ENCODE measurements around the gene MSI2. TPM values are rescaled to one million over a fixed set of nuclear protein-coding genes. Genes with fewer than 3 reads are reported as not detected.

The MSI2 gene
- total and polyA plus RNA-seq, 2 donors (not counting 1 experiment from before 2014, with no cell fraction given): 16.1 to 196 TPM

GRCh38 chr17:57388131-57388725 is 131.9 kb downstream of the MSI2 start:
- H3K4me3 Mint-ChIP-seq: no peak overlapping the region
- DNase-seq (no peak), ATAC-seq (ENCODE audit: low read depth) (no peak)
- Histone ChIP-seq H3K27ac (ENCODE audit: low read length in 2 of 2) (no peak overlapping the region), H3K9ac (ENCODE audit: low read length) (no peak overlapping the region), H3K4me1 (ENCODE audit: control insufficient read depth in 2 of 2, insufficient read depth in 2 of 2, low read length in 2 of 2) (no peaks in the 10 kb centered on the region), H3K79me2 (ENCODE audit: control insufficient read depth, insufficient read depth, low read length) (peaks cover 67% of the 10 kb centered on the region), H4K20me1 (ENCODE audit: control insufficient read depth, insufficient read depth, low read length, poor library complexity, severe bottlenecking) (peaks cover 16% of the 10 kb centered on the region), H3K27me3 (replicated peaks in 1 of 4; ENCODE audit: control extremely low read depth in 1 of 4, control insufficient read depth in 3 of 4, insufficient read depth in 4 of 4, low read length in 3 of 4) (no peaks in the 10 kb centered on the region), H2AFZ (ENCODE audit: insufficient read depth, low read depth, low read length, poor library complexity, severe bottlenecking) (no peak overlapping the region), H3K4me3 (ENCODE audit: control extremely low read depth in 1 of 5, extremely low read depth in 1 of 5, insufficient read depth in 1 of 5, low read depth in 2 of 5, low read length in 4 of 5) (no peak overlapping the region), H3K4me2 (replicated peaks; ENCODE audit: low read depth, low read length, poor library complexity, severe bottlenecking) (no peak overlapping the region), H3K36me3 (replicated peaks in 1 of 2; ENCODE audit: control extremely low read depth in 1 of 2, control insufficient read depth in 1 of 2, extremely low read depth in 1 of 2, insufficient read depth in 2 of 2, low read length in 1 of 2) (peaks cover 0 to 5% of the 10 kb centered on the region in 2 experiments), H3K9me3 (ENCODE audit: control extremely low read depth in 1 of 3, control insufficient read depth in 2 of 3, insufficient read depth in 1 of 3, low read length in 2 of 3) (peaks cover 2 to 34% (median 22%) of the 10 kb centered on the region in 3 donors)
- H3K4me1 Mint-ChIP-seq: peaks cover 30% of the 10 kb centered on the region
- no peaks in the 10 kb centered on the region for H3K27me3 Mint-ChIP-seq
- TF ChIP-seq, protein P1, sequence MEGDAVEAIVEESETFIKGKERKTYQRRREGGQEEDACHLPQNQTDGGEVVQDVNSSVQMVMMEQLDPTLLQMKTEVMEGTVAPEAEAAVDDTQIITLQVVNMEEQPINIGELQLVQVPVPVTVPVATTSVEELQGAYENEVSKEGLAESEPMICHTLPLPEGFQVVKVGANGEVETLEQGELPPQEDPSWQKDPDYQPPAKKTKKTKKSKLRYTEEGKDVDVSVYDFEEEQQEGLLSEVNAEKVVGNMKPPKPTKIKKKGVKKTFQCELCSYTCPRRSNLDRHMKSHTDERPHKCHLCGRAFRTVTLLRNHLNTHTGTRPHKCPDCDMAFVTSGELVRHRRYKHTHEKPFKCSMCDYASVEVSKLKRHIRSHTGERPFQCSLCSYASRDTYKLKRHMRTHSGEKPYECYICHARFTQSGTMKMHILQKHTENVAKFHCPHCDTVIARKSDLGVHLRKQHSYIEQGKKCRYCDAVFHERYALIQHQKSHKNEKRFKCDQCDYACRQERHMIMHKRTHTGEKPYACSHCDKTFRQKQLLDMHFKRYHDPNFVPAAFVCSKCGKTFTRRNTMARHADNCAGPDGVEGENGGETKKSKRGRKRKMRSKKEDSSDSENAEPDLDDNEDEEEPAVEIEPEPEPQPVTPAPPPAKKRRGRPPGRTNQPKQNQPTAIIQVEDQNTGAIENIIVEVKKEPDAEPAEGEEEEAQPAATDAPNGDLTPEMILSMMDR (IDR thresholded peaks at IDR 0.05): no peak
- no peak for TF ChIP-seq EZH2 (IDR thresholded peaks at IDR 0.05; ENCODE audit: borderline replicate concordance, insufficient read depth, low read depth, low read length, poor library complexity, severe bottlenecking)
- H3K9me3 Mint-ChIP-seq (ENCODE audit: insufficient read depth): peaks cover 12% of the 10 kb centered on the region
- ChIA-PET CTCF (interaction anchor here (1.1 kb wide), 1 partner anchor 144 kb away, joined by 3 read pairs; no protein-coding TSS in a partner anchor), POLR2A (no interaction called here)
- WGBS (ENCODE audit: insufficient coverage): 77% methylated on average over 3 of the region's 5 CpGs
- H3K27ac Mint-ChIP-seq: no peak overlapping the region
- intact Hi-C loops (cut with micrococcal nuclease): no loop called here

DNA sequence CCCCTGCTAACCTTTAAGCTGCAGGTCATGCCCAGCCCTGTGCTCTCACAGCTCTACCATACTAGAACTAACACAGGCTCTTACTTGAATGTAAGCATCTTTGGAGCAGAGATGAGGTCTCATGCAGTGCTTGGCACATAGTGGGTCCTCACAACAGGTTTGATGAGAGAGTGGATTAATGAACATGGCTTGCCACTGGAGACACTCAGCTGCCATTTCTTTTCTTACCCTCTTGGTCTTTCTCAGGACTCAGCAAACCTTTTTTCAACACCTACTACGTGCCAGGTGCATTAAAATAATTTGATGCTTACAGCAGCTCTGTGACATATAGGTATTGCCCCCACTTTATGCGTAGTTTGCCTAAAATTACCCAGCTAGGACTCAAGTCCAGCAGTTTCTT is 133.2 kb downstream of the MSI2 start:
- intact Hi-C loops (cut with micrococcal nuclease): no loop called here
- no peaks in the 10 kb centered on the region for H3K27me3 ChIP-seq (replicated peaks in 1 of 4; ENCODE audit: control extremely low read depth in 1 of 4, control insufficient read depth in 3 of 4, insufficient read depth in 4 of 4, low read length in 3 of 4)
- Mint-ChIP-seq H3K4me1 (peaks cover 25% of the 10 kb centered on the region), H3K9me3 (ENCODE audit: insufficient read depth) (peaks cover 9% of the 10 kb centered on the region), H3K27ac (no peak overlapping the region), H3K4me3 (no peak overlapping the region), H3K27me3 (no peaks in the 10 kb centered on the region)
- ChIA-PET POLR2A (no interaction called here), CTCF (interaction anchor here (1.1 kb wide), 1 partner anchor 146 kb away, joined by 3 read pairs; no protein-coding TSS in a partner anchor)
- WGBS (ENCODE audit: insufficient coverage): 44% methylated on average over 2 of the region's 2 CpGs
- no peak overlapping the region for H3K4me2 ChIP-seq (replicated peaks; ENCODE audit: low read depth, low read length, poor library complexity, severe bottlenecking)
- no peak overlapping the region for H3K27ac ChIP-seq (ENCODE audit: low read length in 2 of 2)
- no peak overlapping the region for H2AFZ ChIP-seq (ENCODE audit: insufficient read depth, low read depth, low read length, poor library complexity, severe bottlenecking)
- peaks cover 68% of the 10 kb centered on the region for H3K79me2 ChIP-seq (ENCODE audit: control insufficient read depth, insufficient read depth, low read length)
- ATAC-seq (ENCODE audit: low read depth) (no peak), DNase-seq (no peak)
- no peak for TF ChIP-seq EZH2 (IDR thresholded peaks at IDR 0.05; ENCODE audit: borderline replicate concordance, insufficient read depth, low read depth, low read length, poor library complexity, severe bottlenecking)
- TF ChIP-seq, protein P1 (IDR thresholded peaks at IDR 0.05): no peak
- H3K36me3 ChIP-seq (replicated peaks in 1 of 2; ENCODE audit: control extremely low read depth in 1 of 2, control insufficient read depth in 1 of 2, extremely low read depth in 1 of 2, insufficient read depth in 2 of 2, low read length in 1 of 2): peaks cover 0 to 2% of the 10 kb centered on the region in 2 experiments
- peaks cover 2 to 27% (median 21%) of the 10 kb centered on the region in 3 donors for H3K9me3 ChIP-seq (ENCODE audit: control extremely low read depth in 1 of 3, control insufficient read depth in 2 of 3, insufficient read depth in 1 of 3, low read length in 2 of 3)
- no peak overlapping the region for H3K4me3 ChIP-seq (ENCODE audit: control extremely low read depth in 1 of 5, extremely low read depth in 1 of 5, insufficient read depth in 1 of 5, low read depth in 2 of 5, low read length in 4 of 5)
- H3K4me1 ChIP-seq (ENCODE audit: control insufficient read depth in 2 of 2, insufficient read depth in 2 of 2, low read length in 2 of 2): no peaks in the 10 kb centered on the region
- peaks cover 20% of the 10 kb centered on the region for H4K20me1 ChIP-seq (ENCODE audit: control insufficient read depth, insufficient read depth, low read length, poor library complexity, severe bottlenecking)
- H3K9ac ChIP-seq (ENCODE audit: low read length): no peak overlapping the region

Measured in B cell (primary cell).